ENCODE results near the gene ETFA.
A peak's percentile ranks its signal among the peaks of the same experiment; 100 is the strongest.

Gene ETFA

GRCh38 chr15:76345880-76346668 is 34.8 kb upstream of the ETFA start (continued):
- TF ChIP-seq ZBTB10 (tag by site-specific recombination; IDR thresholded peaks at IDR 0.05) (peak; percentile 55; the same call in 1 of the 2 replicates), ZBTB7A (tag by site-specific recombination; IDR thresholded peaks at IDR 0.05; ENCODE audit: low read depth) (peak; percentile 61; the same call in 1 of the 2 replicates), ZNF561 (tag by site-specific recombination; IDR thresholded peaks at IDR 0.05; ENCODE audit: borderline replicate concordance) (0 out of 2 replicates have a peak, but pooled peaks have one; percentile 21), REST (tag by site-specific recombination; IDR thresholded peaks at IDR 0.05) (no peak), ZBTB17 (tag by site-specific recombination; IDR thresholded peaks at IDR 0.05) (peak; percentile 95), GLIS1 (tag by site-specific recombination; IDR thresholded peaks at IDR 0.05) (peak; percentile 52), ZNF76 (tag by site-specific recombination; IDR thresholded peaks at IDR 0.05; ENCODE audit: borderline replicate concordance, low read depth) (0 out of 2 replicates have a peak, but pooled peaks have one; percentile 14), ZNF324 (tag by site-specific recombination; IDR thresholded peaks at IDR 0.05) (peak; percentile 19; the same call in 1 of the 2 replicates), ZBTB48 (tag by site-specific recombination; IDR thresholded peaks at IDR 0.05) (peak; percentile 87), KLF1 (tag by site-specific recombination; IDR thresholded peaks at IDR 0.05) (peak; percentile 94), ZNF48 (tag by site-specific recombination; IDR thresholded peaks at IDR 0.05) (no peak), ZBTB8A (tag by site-specific recombination; IDR thresholded peaks at IDR 0.05) (peak; percentile 72), IKZF3 (tag by site-specific recombination; IDR thresholded peaks at IDR 0.05) (peak; percentile 30; the same call in 1 of the 2 replicates), ZNF658 (tag by site-specific recombination; IDR thresholded peaks at IDR 0.05) (no peak), ZNF394 (tag by site-specific recombination; IDR thresholded peaks at IDR 0.05; ENCODE audit: borderline replicate concordance) (no peak), ZNF398 (tag by site-specific recombination; IDR thresholded peaks at IDR 0.05) (peak; percentile 45; the same call in 1 of the 2 replicates), ZNF580 (tag by site-specific recombination; IDR thresholded peaks at IDR 0.05) (no peak), ZSCAN18 (tag by site-specific recombination; IDR thresholded peaks at IDR 0.05) (no peak), ZNF280C (tag by site-specific recombination; IDR thresholded peaks at IDR 0.05) (no peak), SCRT1 (tag by site-specific recombination; IDR thresholded peaks at IDR 0.05; ENCODE audit: borderline replicate concordance) (peak; percentile 73), ZNF335 (tag by site-specific recombination; conservative IDR thresholded peaks at IDR 0.05) (peak; percentile 60), SCRT2 (tag by site-specific recombination; IDR thresholded peaks at IDR 0.05) (peak; percentile 91), ZNF488 (tag by site-specific recombination; IDR thresholded peaks at IDR 0.05) (no peak), TRIM28 (IDR thresholded peaks at IDR 0.05; ENCODE audit: borderline replicate concordance, low read length) (peak; percentile 1; the same call in 1 of the 2 replicates), ZNF16 (tag by site-specific recombination; IDR thresholded peaks at IDR 0.05; ENCODE audit: low read depth) (no peak), ZNF221 (tag by site-specific recombination; IDR thresholded peaks at IDR 0.05; ENCODE audit: borderline replicate concordance) (no peak)

All from HEK293 (cell line).